ENCODE results near the gene LIG1. TPM values are rescaled to one million over a fixed set of nuclear protein-coding genes. Genes with fewer than 3 reads are reported as not detected.

Gene LIG1
- total and polyA plus RNA-seq, 8 donors = 26.7 to 72.1 (median 61.9) TPM

DNA sequence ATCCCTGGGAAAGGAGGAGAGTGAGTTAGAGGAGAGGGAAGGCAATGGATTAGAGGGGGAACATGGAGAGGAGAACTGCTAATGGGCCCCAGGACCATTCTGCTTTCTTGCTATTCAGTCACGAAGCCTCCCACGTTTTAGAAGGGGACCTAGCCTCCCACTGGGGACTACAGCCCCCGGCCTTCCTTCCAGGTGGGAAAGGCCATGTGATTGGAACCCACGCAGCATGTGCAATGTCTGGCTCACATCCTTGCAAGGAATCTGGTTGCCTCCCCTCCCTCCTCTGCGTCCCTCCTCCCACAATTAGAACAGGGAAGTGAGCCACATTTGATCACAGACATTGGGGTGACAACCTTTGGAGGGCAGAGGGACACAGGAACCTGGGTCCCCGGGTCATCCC is 37.0 kb downstream of the LIG1 start:
- Histone ChIP-seq H3K9me3 (no peaks in the 10 kb centered on the region), H3K27ac (no peak overlapping the region), H3K27me3 (no peaks in the 10 kb centered on the region), H3K4me1 (no peaks in the 10 kb centered on the region), H3K4me3 (no peak overlapping the region), H3K36me3 (peaks cover 0 to 57% of the 10 kb centered on the region in 2 donors)
- ATAC-seq = no peak
- no peak for DNase-seq
- TF ChIP-seq, protein P1, sequence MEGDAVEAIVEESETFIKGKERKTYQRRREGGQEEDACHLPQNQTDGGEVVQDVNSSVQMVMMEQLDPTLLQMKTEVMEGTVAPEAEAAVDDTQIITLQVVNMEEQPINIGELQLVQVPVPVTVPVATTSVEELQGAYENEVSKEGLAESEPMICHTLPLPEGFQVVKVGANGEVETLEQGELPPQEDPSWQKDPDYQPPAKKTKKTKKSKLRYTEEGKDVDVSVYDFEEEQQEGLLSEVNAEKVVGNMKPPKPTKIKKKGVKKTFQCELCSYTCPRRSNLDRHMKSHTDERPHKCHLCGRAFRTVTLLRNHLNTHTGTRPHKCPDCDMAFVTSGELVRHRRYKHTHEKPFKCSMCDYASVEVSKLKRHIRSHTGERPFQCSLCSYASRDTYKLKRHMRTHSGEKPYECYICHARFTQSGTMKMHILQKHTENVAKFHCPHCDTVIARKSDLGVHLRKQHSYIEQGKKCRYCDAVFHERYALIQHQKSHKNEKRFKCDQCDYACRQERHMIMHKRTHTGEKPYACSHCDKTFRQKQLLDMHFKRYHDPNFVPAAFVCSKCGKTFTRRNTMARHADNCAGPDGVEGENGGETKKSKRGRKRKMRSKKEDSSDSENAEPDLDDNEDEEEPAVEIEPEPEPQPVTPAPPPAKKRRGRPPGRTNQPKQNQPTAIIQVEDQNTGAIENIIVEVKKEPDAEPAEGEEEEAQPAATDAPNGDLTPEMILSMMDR (IDR thresholded peaks at IDR 0.05) = no peak
- intact Hi-C loops (cut with DNase I) = no loop called here

DNA sequence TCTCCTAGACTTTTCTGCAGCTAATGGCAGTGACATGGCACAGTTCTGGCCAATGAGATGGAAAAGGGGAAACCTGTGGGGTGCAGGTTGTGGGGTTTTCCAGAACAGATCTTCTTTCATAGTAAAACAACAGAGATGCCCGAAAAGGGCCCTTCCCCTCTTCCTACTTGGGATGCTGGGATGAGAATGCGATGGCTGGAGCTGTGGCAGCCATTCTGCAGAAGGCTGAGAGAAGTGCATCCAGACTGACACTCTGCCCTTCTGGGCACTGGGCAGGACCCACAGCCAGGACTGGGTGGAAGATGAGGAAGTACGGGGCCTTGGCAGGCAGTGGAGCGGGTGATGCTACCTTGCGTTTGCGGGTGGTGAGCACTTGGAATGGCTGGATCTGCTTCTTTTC is 42.6 kb downstream of the LIG1 start:
- H3K27me3 ChIP-seq = no peaks in the 10 kb centered on the region
- H3K4me3 ChIP-seq = no peak overlapping the region
- H3K27ac ChIP-seq = no peak overlapping the region
- no peaks in the 10 kb centered on the region for H3K9me3 ChIP-seq
- peaks cover 0 to 78% of the 10 kb centered on the region in 2 donors for H3K36me3 ChIP-seq
- intact Hi-C loops (cut with DNase I) = no loop called here
- TF ChIP-seq, protein P1 (IDR thresholded peaks at IDR 0.05) = no peak
- ATAC-seq (no peak), DNase-seq (no peak)
- H3K4me1 ChIP-seq = peaks cover 0 to 12% of the 10 kb centered on the region in 2 donors

DNA sequence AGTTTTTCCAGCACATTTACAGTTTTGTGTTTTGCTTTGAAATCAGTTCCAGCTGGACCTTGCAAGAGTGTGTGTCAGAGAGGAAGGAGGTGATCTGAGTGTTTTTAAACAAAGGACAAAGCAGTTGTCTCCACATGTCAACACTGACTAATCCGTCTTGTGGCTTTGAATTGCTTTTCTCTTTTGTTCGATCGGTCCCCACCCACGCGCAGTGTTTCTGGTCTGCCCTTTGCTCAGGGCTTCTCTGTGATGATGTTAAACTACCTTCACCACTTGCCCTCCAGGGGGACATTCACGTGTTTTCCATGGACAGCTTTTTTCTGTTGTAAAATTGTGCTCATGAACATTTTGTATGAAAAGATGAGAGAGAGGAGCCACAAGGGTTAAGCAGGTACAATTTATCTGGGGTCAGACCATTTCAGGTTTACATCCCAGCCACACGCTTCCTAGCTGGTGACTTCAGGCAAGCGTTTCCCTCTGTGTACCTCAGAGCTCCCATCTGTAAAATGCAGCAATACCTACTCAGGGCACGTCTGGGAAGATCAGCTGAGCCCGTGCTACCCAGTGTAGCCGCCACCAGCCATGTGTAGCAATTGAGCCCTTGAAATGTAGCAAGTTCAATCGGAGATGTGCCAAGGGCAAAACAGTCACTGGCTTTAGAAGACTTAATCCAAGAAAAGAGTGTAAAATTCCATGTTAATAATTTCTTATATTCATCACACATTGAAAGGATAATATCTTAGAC is 46.1 kb downstream of the LIG1 start:
- H3K27ac ChIP-seq = no peak overlapping the region
- intact Hi-C loops (cut with DNase I) = no loop called here
- H3K36me3 ChIP-seq = peaks cover 0 to 61% of the 10 kb centered on the region in 2 donors
- H3K9me3 ChIP-seq = no peaks in the 10 kb centered on the region
- H3K4me1 ChIP-seq = peaks cover 0 to 16% of the 10 kb centered on the region in 2 donors
- no peaks in the 10 kb centered on the region for H3K27me3 ChIP-seq
- TF ChIP-seq, protein P1 (IDR thresholded peaks at IDR 0.05) = no peak
- DNase-seq (no peak), ATAC-seq (no peak)
- H3K4me3 ChIP-seq = no peak overlapping the region

DNA sequence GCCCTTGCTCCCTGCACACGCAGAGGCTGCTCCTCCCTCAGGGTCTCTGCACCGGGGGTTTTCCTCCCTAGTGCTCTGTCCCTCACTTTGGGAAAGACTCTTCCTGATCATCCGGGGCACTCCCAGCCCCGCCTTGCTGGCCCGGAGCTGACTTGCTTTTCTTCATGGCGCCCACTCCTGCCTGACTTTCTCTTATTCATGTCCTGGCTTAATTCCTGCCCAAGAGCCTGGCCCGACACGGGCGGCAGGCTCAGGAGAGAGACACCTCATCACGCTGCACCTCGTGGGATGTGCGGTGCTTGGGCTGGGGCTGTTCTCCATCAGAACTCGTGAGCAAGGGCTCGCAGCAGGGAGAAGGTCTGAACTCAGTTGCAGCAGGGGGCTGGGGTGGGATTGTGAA is 47.7 kb downstream of the LIG1 start:
- no peak for ATAC-seq
- Histone ChIP-seq H3K27ac (peak overlapping the region in 1 of 2 donors; percentile 38), H3K27me3 (no peaks in the 10 kb centered on the region), H3K9me3 (no peaks in the 10 kb centered on the region), H3K4me1 (peaks cover 0 to 16% of the 10 kb centered on the region in 2 donors), H3K36me3 (peaks cover 0 to 59% of the 10 kb centered on the region in 2 donors), H3K4me3 (no peak overlapping the region)
- TF ChIP-seq, protein P1 (IDR thresholded peaks at IDR 0.05) = no peak
- intact Hi-C loops (cut with DNase I) = no loop called here
- DNase-seq = no peak

DNA sequence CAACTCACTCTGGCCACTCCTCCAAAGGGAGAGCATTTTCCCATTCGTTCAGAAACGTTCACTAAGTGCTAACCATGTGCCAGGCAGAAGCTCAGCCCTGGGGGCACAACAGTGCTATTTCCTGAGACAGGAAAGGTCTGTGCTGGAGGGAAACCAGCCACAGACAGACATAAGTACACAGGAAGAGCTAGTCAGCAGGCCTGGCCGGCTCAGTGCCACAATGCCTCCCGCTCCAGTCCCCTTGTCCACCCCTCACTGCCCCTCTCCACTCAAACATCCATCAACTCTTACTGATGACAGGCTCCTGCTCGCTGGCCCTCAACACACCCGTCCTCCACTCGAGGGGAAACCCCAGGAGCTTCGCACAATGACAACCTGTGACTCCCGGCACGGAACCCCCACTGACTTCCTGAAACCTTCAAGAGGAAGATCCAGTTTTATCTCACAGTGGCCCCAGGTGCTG is 48.2 kb downstream of the LIG1 start:
- peak overlapping the region in 1 of 2 donors; percentile 38 for H3K27ac ChIP-seq
- TF ChIP-seq, protein P1 (IDR thresholded peaks at IDR 0.05) = no peak
- no peaks in the 10 kb centered on the region for H3K9me3 ChIP-seq
- DNase-seq = peak in 1 of 4 donors; percentile 36
- ATAC-seq = peak; percentile 64
- H3K27me3 ChIP-seq = no peaks in the 10 kb centered on the region
- peaks cover 0 to 16% of the 10 kb centered on the region in 2 donors for H3K4me1 ChIP-seq
- intact Hi-C loops (cut with DNase I) = no loop called here
- no peak overlapping the region for H3K4me3 ChIP-seq
- H3K36me3 ChIP-seq = peaks cover 0 to 54% of the 10 kb centered on the region in 2 donors
